ENCODE data around the gene AGAP2. TPM values are rescaled to one million over a fixed set of nuclear protein-coding genes. Genes with fewer than 3 reads are reported as not detected.

AGAP2 gene
- total and polyA plus RNA-seq, 2 of the 8 experiments (the other 6 are each of a cell fraction or from before 2014, with no cell fraction given): 1.5 TPM

GRCh38 chr12:57771873-57772428, 33.4 kb upstream of the AGAP2 start, which contains the start of gene METTL1 (continued):
- peak; percentile 93 for TF ChIP-seq SAP30 (IDR thresholded peaks at IDR 0.05; ENCODE audit: insufficient read depth, insufficient replicate concordance, low read length)
- no peak for TF ChIP-seq RFX5 (IDR thresholded peaks at IDR 0.05; ENCODE audit: borderline replicate concordance, low read depth, low read length)
- TF ChIP-seq CHD7 (IDR thresholded peaks at IDR 0.05; ENCODE audit: insufficient replicate concordance, low read length): no peak
